GM21528 (cell line): Measurements from ENCODE around the gene CABYR.

Source experiments
- ATAC-seq: cut with Tn5 transposase; IDR thresholded peaks from one replicate; pipeline ENCODE4 v1.9.1; 2021; ENCODE audit warnings: mild to moderate bottlenecking, moderate library complexity; ENCODE audit not compliant: unreplicated experiment, low FRiP score

The CABYR gene

GRCh38 chr18:24188120-24188519 is 49.3 kb downstream of the CABYR start:
- ATAC-seq: no peak

- peak; percentile 54 for ATAC-seq
Observed at GRCh38 chr18:24189007-24189528, 50.2 kb downstream of the CABYR start.

- ATAC-seq: no peak
Observed at GRCh38 chr18:24189664-24190346, 50.9 kb downstream of the CABYR start.

- ATAC-seq: no peak
Observed at GRCh38 chr18:24190590-24190989, 51.7 kb downstream of the CABYR start.

GRCh38 chr18:24195296-24196053 is 56.6 kb downstream of the CABYR start:
- no peak for ATAC-seq

GRCh38 chr18:24196764-24197163 is 57.9 kb downstream of the CABYR start:
- ATAC-seq: no peak

- ATAC-seq: no peak
Observed at GRCh38 chr18:24197412-24197811, 58.5 kb downstream of the CABYR start.

- no peak for ATAC-seq
Observed at GRCh38 chr18:24198461-24198860, 59.6 kb downstream of the CABYR start.

GRCh38 chr18:24199372-24199962 is 60.6 kb downstream of the CABYR start:
- ATAC-seq: no peak

GRCh38 chr18:24200494-24201290 is 61.8 kb downstream of the CABYR start:
- ATAC-seq: no peak

GRCh38 chr18:24201699-24202687 is 63.1 kb downstream of the CABYR start:
- ATAC-seq: no peak

GRCh38 chr18:24204904-24205303 is 66.0 kb downstream of the CABYR start:
- no peak for ATAC-seq

GRCh38 chr18:24208270-24209035 is 69.6 kb downstream of the CABYR start:
- no peak for ATAC-seq

GRCh38 chr18:24209558-24209957 is 70.7 kb downstream of the CABYR start:
- no peak for ATAC-seq
